Left ventricle myocardium inferior (tissue), 1 donor: ENCODE data around the gene P2RY13. TPM values are rescaled to one million over a fixed set of nuclear protein-coding genes. Genes with fewer than 3 reads are reported as not detected.
A peak's percentile ranks its signal among the peaks of the same experiment; 100 is the strongest.

Experiments
- DNase-seq: peaks from one replicate; pipeline ENCODE4 v3.0.0-alpha.2; 2020
- H3K27ac ChIP-seq: fragments of 200-600 bp; replicated peaks from 2 replicates; pipeline ENCODE4 v1.8.0; 2021
- H3K27me3 ChIP-seq: fragments of 200-600 bp; 2 replicates; pipeline ENCODE4 v1.8.0; 2021; ENCODE audit warnings: low read depth
- H3K36me3 ChIP-seq: fragments of 200-600 bp; 2 replicates; pipeline ENCODE4 v1.8.0; 2021
- H3K4me1 ChIP-seq: fragments of 200-600 bp; 2 replicates; pipeline ENCODE4 v1.8.0; 2021
- H3K4me3 ChIP-seq: fragments of 200-600 bp; 2 replicates; pipeline ENCODE4 v1.8.0; 2021; ENCODE audit warnings: mild to moderate bottlenecking, moderate library complexity
- H3K9me3 ChIP-seq: fragments of 200-600 bp; replicated peaks from 2 replicates; pipeline ENCODE4 v1.8.0; 2021
- intact Hi-C: fragments of 100-400 bp; cut with micrococcal nuclease; formaldehyde crosslinking; loops from one replicate; pipeline ENCODE4 v1.11.0; 2022
- total RNA-seq: library from RNA; stranded (reverse); fragmentation: NEBNext Ultra II Directional; extraction: Animal tissue kit (Norgen Biotek cat#: 25700); gene quantifications from one replicate; pipeline ENCODE4 v1.2.1, GENCODE V29; 2021
- TF ChIP-seq, protein P1 (sequence below): fragments of 200-600 bp; IDR thresholded peaks from 2 replicates; pipeline ENCODE4 v1.8.0; 2021; ENCODE audit warnings: antibody characterized with exemption, mild to moderate bottlenecking, borderline replicate concordance
- donor health status: DM: no; HTN: yes; CAD: no; lungs with severe emphysema.

P2RY13 gene
- total RNA-seq, 1 donor from 2014 or later = 0.96 TPM

DNA sequence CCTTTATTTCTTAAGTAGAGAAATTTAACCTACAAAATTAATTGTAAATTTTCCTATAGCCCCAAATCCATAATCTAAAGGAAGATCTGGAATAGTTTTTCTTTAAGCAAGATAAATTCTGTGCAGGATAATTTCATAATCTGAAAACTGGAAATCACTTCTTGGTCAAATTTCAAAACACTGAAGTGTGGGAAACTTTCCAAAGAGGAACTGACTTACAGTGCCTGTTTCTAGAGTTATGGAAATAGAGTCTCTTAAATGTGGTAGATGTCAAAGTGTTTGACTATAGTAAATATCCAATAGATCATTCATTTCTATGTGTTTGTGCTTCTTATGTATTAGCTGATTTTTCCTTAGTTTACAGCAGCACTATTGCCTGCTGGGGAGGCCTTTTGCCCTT lies 1.6 kb upstream of the P2RY13 start:
- TF ChIP-seq, protein P1, sequence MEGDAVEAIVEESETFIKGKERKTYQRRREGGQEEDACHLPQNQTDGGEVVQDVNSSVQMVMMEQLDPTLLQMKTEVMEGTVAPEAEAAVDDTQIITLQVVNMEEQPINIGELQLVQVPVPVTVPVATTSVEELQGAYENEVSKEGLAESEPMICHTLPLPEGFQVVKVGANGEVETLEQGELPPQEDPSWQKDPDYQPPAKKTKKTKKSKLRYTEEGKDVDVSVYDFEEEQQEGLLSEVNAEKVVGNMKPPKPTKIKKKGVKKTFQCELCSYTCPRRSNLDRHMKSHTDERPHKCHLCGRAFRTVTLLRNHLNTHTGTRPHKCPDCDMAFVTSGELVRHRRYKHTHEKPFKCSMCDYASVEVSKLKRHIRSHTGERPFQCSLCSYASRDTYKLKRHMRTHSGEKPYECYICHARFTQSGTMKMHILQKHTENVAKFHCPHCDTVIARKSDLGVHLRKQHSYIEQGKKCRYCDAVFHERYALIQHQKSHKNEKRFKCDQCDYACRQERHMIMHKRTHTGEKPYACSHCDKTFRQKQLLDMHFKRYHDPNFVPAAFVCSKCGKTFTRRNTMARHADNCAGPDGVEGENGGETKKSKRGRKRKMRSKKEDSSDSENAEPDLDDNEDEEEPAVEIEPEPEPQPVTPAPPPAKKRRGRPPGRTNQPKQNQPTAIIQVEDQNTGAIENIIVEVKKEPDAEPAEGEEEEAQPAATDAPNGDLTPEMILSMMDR = no peak
- Histone ChIP-seq H3K9me3 (no peaks in the 10 kb centered on the region), H3K27ac (no peak overlapping the region), H3K27me3 (no peaks in the 10 kb centered on the region), H3K4me3 (no peak overlapping the region), H3K4me1 (no peaks in the 10 kb centered on the region), H3K36me3 (no peaks in the 10 kb centered on the region)
- intact Hi-C loops = no loop called here
- no peak for DNase-seq

DNA sequence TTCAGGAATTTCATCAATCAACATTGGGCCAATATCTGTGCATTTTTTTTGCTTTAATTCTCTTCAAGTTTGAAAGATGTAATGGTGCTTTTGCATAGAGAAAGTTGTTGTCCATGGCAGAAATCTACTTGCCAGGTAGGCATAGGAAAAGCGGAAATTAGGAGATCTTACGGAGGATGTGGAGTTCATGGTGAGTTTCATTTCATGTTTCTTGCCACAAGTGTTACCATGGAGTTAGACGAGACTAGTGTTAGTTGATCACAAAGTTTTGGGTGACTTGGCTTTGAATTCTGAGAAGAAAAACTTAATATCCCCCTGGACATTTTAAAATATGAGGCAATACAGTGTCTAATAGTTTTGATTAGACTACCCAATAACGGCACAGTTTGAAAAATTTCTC lies 1.0 kb upstream of the P2RY13 start:
- intact Hi-C loops = no loop called here
- H3K4me1 ChIP-seq = no peaks in the 10 kb centered on the region
- no peaks in the 10 kb centered on the region for H3K27me3 ChIP-seq
- no peak overlapping the region for H3K27ac ChIP-seq
- no peaks in the 10 kb centered on the region for H3K36me3 ChIP-seq
- TF ChIP-seq, protein P1 = no peak
- H3K4me3 ChIP-seq = no peak overlapping the region
- H3K9me3 ChIP-seq = no peaks in the 10 kb centered on the region
- DNase-seq = no peak

DNA sequence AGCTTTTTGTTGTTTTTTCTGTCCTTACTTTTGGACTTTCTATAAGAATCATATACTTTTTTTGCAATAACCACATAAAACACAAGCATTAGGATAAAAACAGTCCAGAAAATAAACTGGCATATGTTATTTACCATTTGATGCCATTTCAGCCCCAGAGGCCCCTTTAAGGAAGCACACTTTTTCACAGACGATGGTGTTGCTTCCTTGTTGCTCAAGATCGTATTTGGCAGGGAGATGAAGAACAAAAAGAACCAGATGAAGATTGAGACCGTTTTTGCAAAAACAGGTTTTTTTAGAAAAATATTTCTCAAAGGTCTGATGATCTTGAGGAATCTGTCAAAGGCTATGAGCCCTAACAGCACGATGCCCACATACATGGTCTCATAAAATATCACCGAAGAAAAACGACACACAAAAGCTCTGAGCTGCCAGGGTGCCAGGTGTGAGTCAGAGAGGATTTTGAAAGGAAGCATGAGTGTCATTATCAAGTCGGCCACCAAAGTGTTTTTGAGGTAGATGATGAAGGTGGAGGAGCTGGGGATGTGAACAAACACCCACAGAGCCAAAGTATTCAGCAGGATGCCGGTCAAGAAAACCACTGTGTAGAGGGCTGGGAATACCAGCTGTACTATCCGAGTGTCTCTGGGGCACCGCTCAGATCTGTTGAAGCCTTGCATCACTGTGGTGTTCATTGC lies 902 bp downstream of the P2RY13 start:
- Histone ChIP-seq H3K36me3 (no peaks in the 10 kb centered on the region), H3K27ac (peak overlapping the region; percentile 34), H3K4me1 (no peaks in the 10 kb centered on the region), H3K9me3 (no peaks in the 10 kb centered on the region), H3K27me3 (no peaks in the 10 kb centered on the region), H3K4me3 (peak overlapping the region; percentile 36)
- TF ChIP-seq, protein P1 = no peak
- no peak for DNase-seq
- intact Hi-C loops = no loop called here

DNA sequence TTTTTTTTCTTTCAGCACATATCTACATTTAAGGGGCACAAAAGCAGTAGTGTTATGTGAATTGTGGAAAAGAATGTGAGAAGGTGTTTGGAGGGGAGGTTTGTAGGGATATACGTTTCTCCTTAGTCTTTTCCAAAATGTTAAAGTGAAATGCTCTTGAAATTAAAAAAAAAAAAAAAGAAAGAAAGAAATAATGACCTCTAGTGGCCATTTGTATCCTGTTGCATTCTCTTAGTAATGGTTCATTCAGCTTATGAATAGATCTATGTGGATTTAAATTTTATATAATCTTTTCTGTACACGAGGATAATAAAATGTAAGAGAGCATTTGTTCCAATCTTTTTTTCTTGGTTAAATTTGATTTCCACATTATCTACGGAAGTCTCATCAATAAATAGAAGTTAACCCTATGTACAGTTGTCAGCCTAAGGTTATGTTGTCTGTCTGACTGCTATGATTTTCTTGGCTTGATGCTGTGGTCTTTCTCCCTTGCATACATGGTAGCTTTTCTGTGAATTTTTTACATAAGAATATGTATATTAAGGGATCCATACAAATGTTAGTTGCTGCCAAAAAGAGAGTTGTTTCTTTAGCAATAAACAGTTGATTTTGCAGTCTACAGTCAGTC lies 1.7 kb downstream of the P2RY13 start:
- H3K4me3 ChIP-seq = peak overlapping the region; percentile 36
- intact Hi-C loops = no loop called here
- H3K27ac ChIP-seq = no peak overlapping the region
- no peaks in the 10 kb centered on the region for H3K36me3 ChIP-seq
- no peaks in the 10 kb centered on the region for H3K27me3 ChIP-seq
- TF ChIP-seq, protein P1 = peak; percentile 70
- no peaks in the 10 kb centered on the region for H3K4me1 ChIP-seq
- H3K9me3 ChIP-seq = no peaks in the 10 kb centered on the region
- DNase-seq = no peak

DNA sequence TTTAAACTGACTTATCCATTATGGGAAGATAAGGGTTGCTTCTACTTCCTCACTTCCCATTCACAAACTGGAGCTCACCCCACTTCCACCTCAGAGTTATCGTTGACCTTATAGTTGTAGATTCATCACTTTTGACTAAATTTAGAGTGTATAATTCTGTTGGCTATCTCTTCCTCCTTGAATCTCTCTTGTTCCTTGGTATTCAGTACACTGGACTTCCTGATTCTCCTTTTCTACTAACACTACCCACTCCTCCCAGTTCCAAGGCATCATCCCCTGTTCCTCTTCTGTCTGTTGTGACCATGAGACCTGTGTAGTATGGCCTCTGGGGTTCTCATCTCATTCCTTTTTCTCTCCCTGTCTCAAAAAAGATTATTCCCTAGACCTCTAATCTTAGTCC lies 6.8 kb downstream of the P2RY13 start:
- H3K9me3 ChIP-seq = no peaks in the 10 kb centered on the region
- no peak for DNase-seq
- no peak overlapping the region for H3K27ac ChIP-seq
- TF ChIP-seq, protein P1 = no peak
- no peaks in the 10 kb centered on the region for H3K4me1 ChIP-seq
- intact Hi-C loops = no loop called here
- no peak overlapping the region for H3K4me3 ChIP-seq
- H3K27me3 ChIP-seq = no peaks in the 10 kb centered on the region
- H3K36me3 ChIP-seq = no peaks in the 10 kb centered on the region
